ENCODE results near the gene CCDC188. TPM values are rescaled to one million over a fixed set of nuclear protein-coding genes. Genes with fewer than 3 reads are reported as not detected.

CCDC188 gene
- total and polyA plus RNA-seq, 9 of the 15 experiments (the other 6 are each of a cell fraction or from before 2014, with no cell fraction given): not detected

DNA sequence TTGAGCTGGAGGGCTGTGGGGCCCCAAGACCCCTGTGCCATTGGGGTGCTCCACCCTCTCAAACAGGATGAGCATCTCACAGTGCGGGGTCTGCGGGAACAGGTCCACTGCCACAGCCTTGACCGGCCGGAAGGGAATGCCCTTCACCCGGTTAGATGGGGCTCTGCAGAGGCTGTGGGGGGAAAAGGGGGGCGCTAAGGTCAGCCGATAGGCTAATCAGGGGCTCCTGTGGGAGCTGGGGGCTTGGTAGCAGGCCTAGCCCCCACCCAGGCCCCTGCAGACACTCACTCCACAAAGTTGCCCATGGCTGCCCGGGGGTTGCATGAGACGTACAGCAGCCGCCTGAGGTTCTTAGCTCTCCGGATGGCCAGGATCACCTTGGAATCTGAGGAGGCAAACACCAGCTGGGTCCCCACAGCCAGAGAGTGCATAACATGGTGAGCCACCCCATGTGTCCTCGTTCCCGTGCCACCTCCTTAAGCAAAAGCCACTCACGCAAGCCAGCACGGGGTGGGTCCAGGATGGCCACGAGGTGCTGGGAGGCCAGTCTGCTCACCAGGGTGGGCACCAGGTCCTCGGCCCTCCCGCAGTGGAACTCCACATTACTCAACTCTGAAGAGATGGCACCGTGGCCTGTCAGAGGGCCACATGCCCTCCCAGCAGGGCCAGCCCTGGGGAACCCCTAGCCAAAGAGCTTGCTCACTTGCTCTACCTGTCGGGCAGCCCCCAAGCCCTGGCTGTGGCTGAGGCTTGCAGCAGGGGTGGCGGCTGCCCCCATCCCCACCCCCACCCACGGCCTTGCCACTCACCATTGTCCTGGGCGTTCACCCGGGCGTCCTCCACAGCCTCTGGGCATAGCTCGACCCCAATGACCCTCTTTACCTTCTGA lies 38.0 kb downstream of the CCDC188 start (continued):
- TF ChIP-seq ZNF780A (CRISPR knock-in tag; IDR thresholded peaks at IDR 0.05): no peak
- TF ChIP-seq SRSF9 (IDR thresholded peaks at IDR 0.05; ENCODE audit: borderline replicate concordance, low read depth, low read length): no peak
- TF ChIP-seq, protein P1, sequence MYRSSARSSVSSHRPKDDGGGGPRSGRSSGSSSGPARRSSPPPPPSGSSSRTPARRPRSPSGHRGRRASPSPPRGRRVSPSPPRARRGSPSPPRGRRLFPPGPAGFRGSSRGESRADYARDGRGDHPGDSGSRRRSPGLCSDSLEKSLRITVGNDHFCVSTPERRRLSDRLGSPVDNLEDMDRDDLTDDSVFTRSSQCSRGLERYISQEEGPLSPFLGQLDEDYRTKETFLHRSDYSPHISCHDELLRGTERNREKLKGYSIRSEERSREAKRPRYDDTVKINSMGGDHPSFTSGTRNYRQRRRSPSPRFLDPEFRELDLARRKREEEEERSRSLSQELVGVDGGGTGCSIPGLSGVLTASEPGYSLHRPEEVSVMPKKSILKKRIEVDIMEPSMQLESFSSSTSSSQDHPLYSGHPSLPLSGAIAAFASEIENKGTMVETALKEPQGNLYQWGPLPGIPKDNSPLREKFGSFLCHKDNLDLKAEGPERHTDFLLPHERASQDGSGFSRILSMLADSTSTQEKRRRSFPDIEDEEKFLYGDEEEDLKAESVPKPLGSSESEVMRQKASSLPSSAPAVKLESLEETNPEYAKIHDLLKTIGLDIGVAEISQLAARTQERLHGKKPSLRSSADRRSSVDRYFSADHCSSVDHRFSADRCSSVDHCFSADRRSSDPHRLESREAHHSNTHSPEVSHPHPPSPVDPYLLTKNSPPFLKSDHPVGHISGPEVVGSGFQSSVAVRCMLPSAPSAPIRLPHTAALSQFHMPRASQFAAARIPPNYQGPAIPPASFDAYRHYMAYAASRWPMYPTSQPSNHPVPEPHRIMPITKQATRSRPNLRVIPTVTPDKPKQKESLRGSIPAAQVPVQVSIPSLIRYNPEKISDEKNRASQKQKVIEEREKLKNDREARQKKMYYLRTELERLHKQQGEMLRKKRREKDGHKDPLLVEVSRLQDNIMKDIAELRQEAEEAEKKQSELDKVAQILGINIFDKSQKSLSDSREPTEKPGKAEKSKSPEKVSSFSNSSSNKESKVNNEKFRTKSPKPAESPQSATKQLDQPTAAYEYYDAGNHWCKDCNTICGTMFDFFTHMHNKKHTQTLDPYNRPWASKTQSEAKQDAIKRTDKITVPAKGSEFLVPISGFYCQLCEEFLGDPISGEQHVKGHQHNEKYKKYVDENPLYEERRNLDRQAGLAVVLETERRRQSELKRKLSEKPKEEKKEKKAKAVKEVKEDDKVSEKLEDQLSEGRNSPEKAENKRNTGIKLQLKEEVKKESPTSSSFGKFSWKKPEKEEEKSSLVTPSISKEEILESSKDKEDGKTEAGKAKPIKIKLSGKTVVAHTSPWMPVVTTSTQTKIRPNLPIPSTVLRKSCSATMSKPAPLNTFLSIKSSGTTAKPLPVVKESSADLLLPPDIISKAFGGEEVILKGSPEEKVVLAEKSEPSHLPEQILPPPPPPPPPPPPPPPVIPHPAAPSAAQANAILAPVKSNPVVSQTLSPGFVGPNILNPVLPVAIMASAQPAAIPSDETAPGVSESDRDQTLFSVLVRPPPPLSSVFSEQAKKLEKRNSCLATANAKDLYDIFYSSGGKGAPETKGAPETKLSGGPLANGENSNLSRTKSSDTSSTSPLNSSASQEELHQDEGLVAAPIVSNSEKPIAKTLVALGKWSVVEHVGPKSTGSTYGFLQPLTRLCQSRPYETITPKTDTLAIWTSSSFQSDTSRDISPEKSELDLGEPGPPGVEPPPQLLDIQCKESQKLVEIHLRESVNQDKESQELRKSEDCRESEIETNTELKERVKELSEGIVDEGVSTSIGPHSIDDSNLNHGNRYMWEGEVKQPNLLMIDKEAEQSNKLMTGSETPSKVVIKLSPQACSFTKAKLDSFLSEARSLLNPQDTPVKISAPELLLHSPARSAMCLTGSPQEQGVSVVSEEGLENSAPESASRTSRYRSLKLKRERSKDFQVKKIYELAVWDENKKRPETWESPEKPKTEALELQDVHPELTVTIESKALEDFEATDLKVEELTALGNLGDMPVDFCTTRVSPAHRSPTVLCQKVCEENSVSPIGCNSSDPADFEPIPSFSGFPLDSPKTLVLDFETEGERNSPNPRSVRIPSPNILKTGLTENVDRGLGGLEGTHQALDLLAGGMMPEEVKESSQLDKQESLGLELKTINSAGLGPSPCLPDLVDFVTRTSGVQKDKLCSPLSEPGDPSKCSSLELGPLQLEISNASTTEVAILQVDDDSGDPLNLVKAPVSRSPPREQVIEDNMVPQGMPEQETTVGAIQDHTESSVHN (IDR thresholded peaks at IDR 0.05; ENCODE audit: borderline replicate concordance in 1 of 2, low read depth in 1 of 2): no peak
- TF ChIP-seq ZNF354B (CRISPR knock-in tag; IDR thresholded peaks at IDR 0.05): no peak
- no peak for TF ChIP-seq ZNF589 (CRISPR knock-in tag; IDR thresholded peaks at IDR 0.05; ENCODE audit: low read depth)
- TF ChIP-seq, protein P2, sequence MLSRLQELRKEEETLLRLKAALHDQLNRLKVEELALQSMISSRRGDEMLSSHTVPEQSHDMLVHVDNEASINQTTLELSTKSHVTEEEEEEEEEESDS (CRISPR knock-in tag; IDR thresholded peaks at IDR 0.05): no peak
- TF ChIP-seq HDAC6 (IDR thresholded peaks at IDR 0.05; ENCODE audit: low read depth, low read length): peak; percentile 88; the same call in 1 of the 2 replicates
- no peak for TF ChIP-seq ETV6 (IDR thresholded peaks at IDR 0.05; ENCODE audit: borderline replicate concordance in 1 of 2, low read depth in 2 of 2, low read length in 1 of 2)
- no peak for TF ChIP-seq ETV6 (CRISPR knock-in tag; IDR thresholded peaks at IDR 0.05; ENCODE audit: borderline replicate concordance)
- TF ChIP-seq, protein P3, sequence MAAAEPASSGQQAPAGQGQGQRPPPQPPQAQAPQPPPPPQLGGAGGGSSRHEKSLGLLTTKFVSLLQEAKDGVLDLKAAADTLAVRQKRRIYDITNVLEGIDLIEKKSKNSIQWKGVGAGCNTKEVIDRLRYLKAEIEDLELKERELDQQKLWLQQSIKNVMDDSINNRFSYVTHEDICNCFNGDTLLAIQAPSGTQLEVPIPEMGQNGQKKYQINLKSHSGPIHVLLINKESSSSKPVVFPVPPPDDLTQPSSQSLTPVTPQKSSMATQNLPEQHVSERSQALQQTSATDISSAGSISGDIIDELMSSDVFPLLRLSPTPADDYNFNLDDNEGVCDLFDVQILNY (CRISPR knock-in tag; IDR thresholded peaks at IDR 0.05): no peak
- TF ChIP-seq TBP (optimal IDR thresholded peaks at IDR 0.05; ENCODE audit: low read depth, low read length): no peak
- no peak for TF ChIP-seq ZBTB17 (CRISPR knock-in tag; IDR thresholded peaks at IDR 0.05)
- TF ChIP-seq MYBL2 (IDR thresholded peaks at IDR 0.05; ENCODE audit: low read depth): no peak
- TF ChIP-seq MYBL2 (CRISPR knock-in tag; IDR thresholded peaks at IDR 0.05; ENCODE audit: borderline replicate concordance): no peak
- TF ChIP-seq CAMTA2 (CRISPR knock-in tag; conservative IDR thresholded peaks at IDR 0.05): no peak; the same call in 1 of the 2 replicates
- TF ChIP-seq ZNF76 (CRISPR knock-in tag; IDR thresholded peaks at IDR 0.05; ENCODE audit: borderline replicate concordance): 0 out of 2 replicates have a peak, but pooled peaks have one; percentile 56
